WTC11 (cell line): ENCODE data around the gene CD79A. TPM values are rescaled to one million over a fixed set of nuclear protein-coding genes. Genes with fewer than 3 reads are reported as not detected.

Experiments used
- ATAC-seq: fragments of 200-7000 bp; cut with Tn5 transposase; 2 replicates; pipeline ENCODE4 v1.10.0; 2021; ENCODE audit warnings: mild to moderate bottlenecking, moderate library complexity
- CTCF ChIA-PET: fragments of 300-600 bp; sonication (Branson Sonifier 250); formaldehyde crosslinking; loops from one replicate; lab custom pipeline; 2021; ENCODE audit warnings: antibody characterized with exemption; lab: Charles Lee
- POLR2A ChIA-PET: fragments of 350-600 bp; sonication (Branson Sonifier 250); formaldehyde crosslinking; loops from one replicate; lab custom pipeline; 2021; ENCODE audit warnings: antibody characterized with exemption; lab: Charles Lee
- DNase-seq: peaks from one replicate; pipeline ENCODE4 v3.0.0; 2021; ENCODE audit warnings: low spot score
- H3K27ac Mint-ChIP-seq: 2 replicates; pipeline ENCODE4 v1.8.0; 2021; ENCODE audit warnings: mixed read lengths
- H3K27me3 Mint-ChIP-seq: 2 replicates; pipeline ENCODE4 v1.8.0; 2021; ENCODE audit warnings: low read depth, mild to moderate bottlenecking, moderate library complexity, mixed read lengths
- H3K36me3 Mint-ChIP-seq: 2 replicates; pipeline ENCODE4 v1.8.0; 2021; ENCODE audit warnings: mixed read lengths
- H3K4me1 Mint-ChIP-seq: 2 replicates; pipeline ENCODE4 v1.8.0; 2022; ENCODE audit warnings: mixed read lengths
- H3K4me3 Mint-ChIP-seq: 2 replicates; pipeline ENCODE4 v1.8.0; 2021; ENCODE audit warnings: mild to moderate bottlenecking, moderate library complexity, mixed read lengths
- H3K9me3 Mint-ChIP-seq: 2 replicates; pipeline ENCODE4 v1.8.0; 2021; ENCODE audit warnings: mixed read lengths
- ATF1 ChIP-seq: sonication (generic); formaldehyde crosslinking; IDR thresholded peaks from 2 replicates; pipeline ENCODE4 v1.8.1; 2023; ENCODE audit warnings: mild to moderate bottlenecking, moderate library complexity, missing genetic modification reagents
- ELF4 ChIP-seq: sonication (generic); formaldehyde crosslinking; IDR thresholded peaks from 2 replicates; pipeline ENCODE4 v1.8.1; 2022; ENCODE audit warnings: low read depth, mild to moderate bottlenecking, moderate library complexity, missing genetic modification reagents
- EMX1 ChIP-seq: fragments of 250-450 bp; sonication (Bioruptor Pico); IDR thresholded peaks from 2 replicates; pipeline ENCODE4 v1.8.0; 2021; ENCODE audit warnings: mild to moderate bottlenecking
- FOXK1 ChIP-seq: sonication (generic); formaldehyde crosslinking; IDR thresholded peaks from 2 replicates; pipeline ENCODE4 v1.8.0; 2022; ENCODE audit warnings: mild to moderate bottlenecking, moderate library complexity, missing genetic modification reagents
- FOXP1 ChIP-seq: sonication (generic); formaldehyde crosslinking; IDR thresholded peaks from 2 replicates; pipeline ENCODE4 v1.8.0; 2022; ENCODE audit warnings: missing genetic modification reagents, mild to moderate bottlenecking, moderate library complexity, borderline replicate concordance
- GABPB1 ChIP-seq: sonication (generic); formaldehyde crosslinking; IDR thresholded peaks from 2 replicates; pipeline ENCODE4 v1.8.1; 2023; ENCODE audit warnings: mild to moderate bottlenecking, missing genetic modification reagents
- GTF2I ChIP-seq: fragments of 250-450 bp; sonication (Bioruptor Pico); conservative IDR thresholded peaks from 2 replicates; pipeline ENCODE4 v1.4.0; 2021; ENCODE audit warnings: mild to moderate bottlenecking
- MXD4 ChIP-seq: fragments of 250-450 bp; sonication (Bioruptor Pico); IDR thresholded peaks from 2 replicates; pipeline ENCODE4 v1.8.0; 2021; ENCODE audit warnings: mild to moderate bottlenecking, moderate library complexity, borderline replicate concordance
- OVOL2 ChIP-seq: fragments of 250-450 bp; sonication (Bioruptor Pico); IDR thresholded peaks from 2 replicates; pipeline ENCODE4 v1.9.0; 2021; ENCODE audit warnings: mild to moderate bottlenecking, borderline replicate concordance
- RELA ChIP-seq: sonication (generic); formaldehyde crosslinking; IDR thresholded peaks from 2 replicates; pipeline ENCODE4 v1.8.1; 2022; ENCODE audit warnings: missing genetic modification reagents, mild to moderate bottlenecking, borderline replicate concordance
- SOX15 ChIP-seq: fragments of 250-450 bp; sonication (Bioruptor Pico); IDR thresholded peaks from 2 replicates; pipeline ENCODE4 v1.9.0; 2021; ENCODE audit warnings: mild to moderate bottlenecking
- ZBTB21 ChIP-seq: sonication (generic); formaldehyde crosslinking; IDR thresholded peaks from 2 replicates; pipeline ENCODE4 v1.8.1; 2023; ENCODE audit warnings: mild to moderate bottlenecking, missing genetic modification reagents, borderline replicate concordance
- ZNF138 ChIP-seq: sonication (generic); formaldehyde crosslinking; conservative IDR thresholded peaks from 2 replicates; pipeline ENCODE4 v1.8.1; 2022; ENCODE audit warnings: mild to moderate bottlenecking, moderate library complexity, missing genetic modification reagents
- ZNF416 ChIP-seq: fragments of 250-450 bp; sonication (Bioruptor Pico); IDR thresholded peaks from 2 replicates; pipeline ENCODE4 v1.9.0; 2021; ENCODE audit warnings: mild to moderate bottlenecking, inconsistent platforms
- total RNA-seq: library from RNA; stranded (reverse); gene quantifications from 3 replicates; pipeline ENCODE4 v1.2.3, GENCODE V29; 2021
- TF ChIP-seq, protein P1 (sequence below): sonication (generic); formaldehyde crosslinking; IDR thresholded peaks from 2 replicates; pipeline ENCODE4 v1.8.1; 2023; ENCODE audit warnings: mild to moderate bottlenecking, missing genetic modification reagents, moderate library complexity
- TF ChIP-seq, protein P2 (sequence below): sonication (generic); formaldehyde crosslinking; IDR thresholded peaks from 2 replicates; pipeline ENCODE4 v1.8.1; 2022; ENCODE audit warnings: mild to moderate bottlenecking, moderate library complexity, missing genetic modification reagents
- TF ChIP-seq, protein P3 (sequence below): sonication (generic); formaldehyde crosslinking; IDR thresholded peaks from 2 replicates; pipeline ENCODE4 v1.8.1; 2023; ENCODE audit warnings: mild to moderate bottlenecking, missing genetic modification reagents, moderate library complexity
- TF ChIP-seq, protein P4 (sequence below): fragments of 250-450 bp; sonication (Bioruptor Pico); IDR thresholded peaks from 2 replicates; pipeline ENCODE4 v2.1.2; 2022; ENCODE audit warnings: mild to moderate bottlenecking, moderate library complexity
- TF ChIP-seq, protein P5 (sequence below): sonication (generic); formaldehyde crosslinking; IDR thresholded peaks from 2 replicates; pipeline ENCODE4 v1.8.0; 2022; ENCODE audit warnings: mild to moderate bottlenecking, missing genetic modification reagents
- TF ChIP-seq, protein P6 (sequence below): sonication (generic); formaldehyde crosslinking; IDR thresholded peaks from 2 replicates; pipeline ENCODE4 v1.8.1; 2022; ENCODE audit warnings: low read depth, mild to moderate bottlenecking, moderate library complexity, missing genetic modification reagents, borderline replicate concordance
- TF ChIP-seq, protein P7 (sequence below): sonication (generic); formaldehyde crosslinking; IDR thresholded peaks from 2 replicates; pipeline ENCODE4 v1.8.0; 2022; ENCODE audit warnings: mild to moderate bottlenecking, missing genetic modification reagents
- TF ChIP-seq, protein P8 (sequence below): sonication (generic); formaldehyde crosslinking; conservative IDR thresholded peaks from 2 replicates; pipeline ENCODE4 v1.8.1; 2023; ENCODE audit warnings: mild to moderate bottlenecking, low read depth, missing genetic modification reagents, moderate library complexity

Gene CD79A
- total RNA-seq, 1 experiment from 2014 or later: 0.42 TPM

DNA sequence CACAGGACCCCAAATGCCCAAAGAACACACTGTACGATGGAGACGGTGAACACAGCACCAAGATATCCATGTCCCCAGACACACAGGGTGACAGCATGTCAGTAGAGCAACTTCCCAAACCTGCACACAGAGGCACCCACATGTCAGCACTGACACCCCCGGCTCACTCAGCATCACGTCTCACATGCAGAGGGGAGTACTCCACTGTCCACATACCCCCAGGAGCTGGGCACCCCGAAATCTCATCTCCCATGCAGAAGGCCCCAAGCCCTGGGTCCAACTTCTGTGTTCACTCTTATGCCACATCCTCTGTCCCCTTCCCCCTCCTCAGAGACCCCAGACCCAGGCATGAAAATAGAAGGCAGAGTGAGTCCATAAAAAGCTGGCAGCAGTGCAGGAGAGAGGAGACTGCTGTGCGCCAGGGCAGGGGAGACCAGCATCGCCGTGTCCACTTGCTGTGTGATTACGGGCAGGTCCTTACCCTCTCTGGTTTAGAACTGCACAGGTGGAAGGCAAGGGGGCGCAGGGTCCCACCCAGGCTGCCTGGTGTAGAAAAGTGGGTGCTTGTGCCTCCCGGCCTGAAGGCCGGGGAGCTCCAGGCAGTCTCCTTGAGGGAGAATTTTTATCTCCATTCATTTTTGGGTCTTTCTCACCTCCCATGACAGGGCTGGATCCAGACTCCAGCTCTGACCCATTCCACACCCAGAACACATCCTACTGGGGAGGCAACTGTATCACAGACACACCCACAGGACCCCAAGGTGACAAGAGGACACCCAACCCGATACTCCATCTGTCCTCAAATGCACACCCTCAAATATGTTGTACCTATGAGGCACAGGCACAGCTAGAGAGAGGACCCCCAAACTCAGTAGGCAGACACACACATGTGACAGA is 34.2 kb downstream of the CD79A start:
- DNase-seq (no peak), ATAC-seq (no peak)
- H3K36me3 Mint-ChIP-seq: no peaks in the 10 kb centered on the region
- no peak overlapping the region for H3K27ac Mint-ChIP-seq
- H3K9me3 Mint-ChIP-seq: no peaks in the 10 kb centered on the region
- H3K4me3 Mint-ChIP-seq: peak overlapping the region; percentile 68
- H3K4me1 Mint-ChIP-seq: peaks cover 9% of the 10 kb centered on the region
- H3K27me3 Mint-ChIP-seq: peaks cover 7% of the 10 kb centered on the region
- TF ChIP-seq, protein P1, sequence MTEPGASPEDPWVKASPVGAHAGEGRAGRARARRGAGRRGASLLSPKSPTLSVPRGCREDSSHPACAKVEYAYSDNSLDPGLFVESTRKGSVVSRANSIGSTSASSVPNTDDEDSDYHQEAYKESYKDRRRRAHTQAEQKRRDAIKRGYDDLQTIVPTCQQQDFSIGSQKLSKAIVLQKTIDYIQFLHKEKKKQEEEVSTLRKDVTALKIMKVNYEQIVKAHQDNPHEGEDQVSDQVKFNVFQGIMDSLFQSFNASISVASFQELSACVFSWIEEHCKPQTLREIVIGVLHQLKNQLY (CRISPR knock-in tag): no peak
- TF ChIP-seq, protein P2, sequence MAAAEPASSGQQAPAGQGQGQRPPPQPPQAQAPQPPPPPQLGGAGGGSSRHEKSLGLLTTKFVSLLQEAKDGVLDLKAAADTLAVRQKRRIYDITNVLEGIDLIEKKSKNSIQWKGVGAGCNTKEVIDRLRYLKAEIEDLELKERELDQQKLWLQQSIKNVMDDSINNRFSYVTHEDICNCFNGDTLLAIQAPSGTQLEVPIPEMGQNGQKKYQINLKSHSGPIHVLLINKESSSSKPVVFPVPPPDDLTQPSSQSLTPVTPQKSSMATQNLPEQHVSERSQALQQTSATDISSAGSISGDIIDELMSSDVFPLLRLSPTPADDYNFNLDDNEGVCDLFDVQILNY (CRISPR knock-in tag): no peak
- TF ChIP-seq FOXK1 (no peak), GABPB1 (CRISPR knock-in tag) (no peak), SOX15 (CRISPR knock-in tag) (no peak), RELA (no peak), ZBTB21 (no peak), EMX1 (CRISPR knock-in tag) (no peak), FOXP1 (CRISPR knock-in tag) (no peak), ATF1 (CRISPR knock-in tag) (no peak), ELF4 (CRISPR knock-in tag) (no peak), ZNF138 (no peak), ZNF416 (CRISPR knock-in tag) (no peak), OVOL2 (CRISPR knock-in tag) (no peak)
- TF ChIP-seq, protein P3, sequence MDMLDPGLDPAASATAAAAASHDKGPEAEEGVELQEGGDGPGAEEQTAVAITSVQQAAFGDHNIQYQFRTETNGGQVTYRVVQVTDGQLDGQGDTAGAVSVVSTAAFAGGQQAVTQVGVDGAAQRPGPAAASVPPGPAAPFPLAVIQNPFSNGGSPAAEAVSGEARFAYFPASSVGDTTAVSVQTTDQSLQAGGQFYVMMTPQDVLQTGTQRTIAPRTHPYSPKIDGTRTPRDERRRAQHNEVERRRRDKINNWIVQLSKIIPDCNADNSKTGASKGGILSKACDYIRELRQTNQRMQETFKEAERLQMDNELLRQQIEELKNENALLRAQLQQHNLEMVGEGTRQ (CRISPR knock-in tag): no peak
- TF ChIP-seq, protein P4, sequence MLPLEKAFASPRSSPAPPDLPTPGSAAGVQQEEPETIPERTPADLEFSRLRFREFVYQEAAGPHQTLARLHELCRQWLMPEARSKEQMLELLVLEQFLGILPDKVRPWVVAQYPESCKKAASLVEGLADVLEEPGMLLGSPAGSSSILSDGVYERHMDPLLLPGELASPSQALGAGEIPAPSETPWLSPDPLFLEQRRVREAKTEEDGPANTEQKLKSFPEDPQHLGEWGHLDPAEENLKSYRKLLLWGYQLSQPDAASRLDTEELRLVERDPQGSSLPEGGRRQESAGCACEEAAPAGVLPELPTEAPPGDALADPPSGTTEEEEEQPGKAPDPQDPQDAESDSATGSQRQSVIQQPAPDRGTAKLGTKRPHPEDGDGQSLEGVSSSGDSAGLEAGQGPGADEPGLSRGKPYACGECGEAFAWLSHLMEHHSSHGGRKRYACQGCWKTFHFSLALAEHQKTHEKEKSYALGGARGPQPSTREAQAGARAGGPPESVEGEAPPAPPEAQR: no peak
- CTCF ChIA-PET: interaction anchor here (0.7 to 1.9 kb wide), 4 partner anchors 20 to 38 kb away, joined by 3 to 5 read pairs (median 4); no protein-coding TSS in a partner anchor
- POLR2A ChIA-PET: no interaction called here

DNA sequence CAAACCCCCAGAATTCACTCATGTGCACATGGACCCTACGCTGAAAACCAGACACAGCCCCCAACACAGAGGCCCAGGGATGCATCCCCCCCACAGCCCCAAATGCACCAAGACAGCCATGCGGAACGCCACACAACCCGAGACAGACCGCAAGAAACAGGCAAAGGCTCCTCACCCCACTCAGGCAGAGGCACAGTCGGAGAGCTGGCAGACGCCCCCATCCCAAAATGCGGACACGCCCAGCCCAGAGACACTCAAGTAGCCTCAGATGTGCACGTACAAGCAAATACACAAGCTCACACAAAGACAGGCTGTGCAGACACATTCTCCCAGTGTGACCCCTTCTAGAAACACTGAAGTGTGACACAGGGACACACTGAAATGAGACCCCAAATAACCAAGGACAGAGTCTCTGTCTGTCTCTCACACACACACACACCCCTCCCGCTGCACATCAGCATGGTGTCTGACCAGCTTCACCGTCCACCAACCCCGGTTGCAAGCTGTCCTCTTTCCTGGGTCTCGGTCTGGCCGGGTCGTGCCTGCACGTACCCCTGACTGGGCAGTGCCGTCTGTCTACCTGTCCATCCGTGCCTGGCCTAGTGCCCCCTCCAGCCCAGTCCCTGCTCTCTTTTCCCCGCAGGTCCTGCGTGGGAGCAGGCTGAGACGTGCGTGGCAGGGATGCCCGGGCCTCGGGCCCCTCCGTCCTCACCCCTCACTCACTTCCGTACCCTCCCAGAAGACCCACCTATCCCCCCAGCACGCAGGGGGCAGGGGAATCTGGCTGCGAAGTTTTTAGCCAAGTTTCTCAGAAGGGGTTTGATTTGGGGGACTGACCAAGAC is 35.0 kb downstream of the CD79A start:
- ATAC-seq: no peak
- peaks cover 9% of the 10 kb centered on the region for H3K4me1 Mint-ChIP-seq
- no peaks in the 10 kb centered on the region for H3K36me3 Mint-ChIP-seq
- peak overlapping the region; percentile 68 for H3K4me3 Mint-ChIP-seq
- no peaks in the 10 kb centered on the region for H3K9me3 Mint-ChIP-seq
- no peak overlapping the region for H3K27ac Mint-ChIP-seq
- POLR2A ChIA-PET: no interaction called here
- DNase-seq: no peak
- CTCF ChIA-PET: interaction anchor here (0.7 to 1.9 kb wide), 7 partner anchors 19 to 39 kb away, joined by 3 to 5 read pairs (median 4); no protein-coding TSS in a partner anchor
- peaks cover 7% of the 10 kb centered on the region for H3K27me3 Mint-ChIP-seq
- TF ChIP-seq, protein P5, sequence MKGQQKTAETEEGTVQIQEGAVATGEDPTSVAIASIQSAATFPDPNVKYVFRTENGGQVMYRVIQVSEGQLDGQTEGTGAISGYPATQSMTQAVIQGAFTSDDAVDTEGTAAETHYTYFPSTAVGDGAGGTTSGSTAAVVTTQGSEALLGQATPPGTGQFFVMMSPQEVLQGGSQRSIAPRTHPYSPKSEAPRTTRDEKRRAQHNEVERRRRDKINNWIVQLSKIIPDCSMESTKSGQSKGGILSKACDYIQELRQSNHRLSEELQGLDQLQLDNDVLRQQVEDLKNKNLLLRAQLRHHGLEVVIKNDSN (CRISPR knock-in tag): no peak
- TF ChIP-seq, protein P6, sequence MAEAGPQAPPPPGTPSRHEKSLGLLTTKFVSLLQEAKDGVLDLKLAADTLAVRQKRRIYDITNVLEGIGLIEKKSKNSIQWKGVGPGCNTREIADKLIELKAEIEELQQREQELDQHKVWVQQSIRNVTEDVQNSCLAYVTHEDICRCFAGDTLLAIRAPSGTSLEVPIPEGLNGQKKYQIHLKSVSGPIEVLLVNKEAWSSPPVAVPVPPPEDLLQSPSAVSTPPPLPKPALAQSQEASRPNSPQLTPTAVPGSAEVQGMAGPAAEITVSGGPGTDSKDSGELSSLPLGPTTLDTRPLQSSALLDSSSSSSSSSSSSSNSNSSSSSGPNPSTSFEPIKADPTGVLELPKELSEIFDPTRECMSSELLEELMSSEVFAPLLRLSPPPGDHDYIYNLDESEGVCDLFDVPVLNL (CRISPR knock-in tag): no peak
- TF ChIP-seq MXD4 (CRISPR knock-in tag): no peak
- TF ChIP-seq, protein P7, sequence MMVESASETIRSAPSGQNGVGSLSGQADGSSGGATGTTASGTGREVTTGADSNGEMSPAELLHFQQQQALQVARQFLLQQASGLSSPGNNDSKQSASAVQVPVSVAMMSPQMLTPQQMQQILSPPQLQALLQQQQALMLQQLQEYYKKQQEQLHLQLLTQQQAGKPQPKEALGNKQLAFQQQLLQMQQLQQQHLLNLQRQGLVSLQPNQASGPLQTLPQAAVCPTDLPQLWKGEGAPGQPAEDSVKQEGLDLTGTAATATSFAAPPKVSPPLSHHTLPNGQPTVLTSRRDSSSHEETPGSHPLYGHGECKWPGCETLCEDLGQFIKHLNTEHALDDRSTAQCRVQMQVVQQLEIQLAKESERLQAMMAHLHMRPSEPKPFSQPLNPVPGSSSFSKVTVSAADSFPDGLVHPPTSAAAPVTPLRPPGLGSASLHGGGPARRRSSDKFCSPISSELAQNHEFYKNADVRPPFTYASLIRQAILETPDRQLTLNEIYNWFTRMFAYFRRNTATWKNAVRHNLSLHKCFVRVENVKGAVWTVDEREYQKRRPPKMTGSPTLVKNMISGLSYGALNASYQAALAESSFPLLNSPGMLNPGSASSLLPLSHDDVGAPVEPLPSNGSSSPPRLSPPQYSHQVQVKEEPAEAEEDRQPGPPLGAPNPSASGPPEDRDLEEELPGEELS (CRISPR knock-in tag): no peak
- TF ChIP-seq, protein P8, sequence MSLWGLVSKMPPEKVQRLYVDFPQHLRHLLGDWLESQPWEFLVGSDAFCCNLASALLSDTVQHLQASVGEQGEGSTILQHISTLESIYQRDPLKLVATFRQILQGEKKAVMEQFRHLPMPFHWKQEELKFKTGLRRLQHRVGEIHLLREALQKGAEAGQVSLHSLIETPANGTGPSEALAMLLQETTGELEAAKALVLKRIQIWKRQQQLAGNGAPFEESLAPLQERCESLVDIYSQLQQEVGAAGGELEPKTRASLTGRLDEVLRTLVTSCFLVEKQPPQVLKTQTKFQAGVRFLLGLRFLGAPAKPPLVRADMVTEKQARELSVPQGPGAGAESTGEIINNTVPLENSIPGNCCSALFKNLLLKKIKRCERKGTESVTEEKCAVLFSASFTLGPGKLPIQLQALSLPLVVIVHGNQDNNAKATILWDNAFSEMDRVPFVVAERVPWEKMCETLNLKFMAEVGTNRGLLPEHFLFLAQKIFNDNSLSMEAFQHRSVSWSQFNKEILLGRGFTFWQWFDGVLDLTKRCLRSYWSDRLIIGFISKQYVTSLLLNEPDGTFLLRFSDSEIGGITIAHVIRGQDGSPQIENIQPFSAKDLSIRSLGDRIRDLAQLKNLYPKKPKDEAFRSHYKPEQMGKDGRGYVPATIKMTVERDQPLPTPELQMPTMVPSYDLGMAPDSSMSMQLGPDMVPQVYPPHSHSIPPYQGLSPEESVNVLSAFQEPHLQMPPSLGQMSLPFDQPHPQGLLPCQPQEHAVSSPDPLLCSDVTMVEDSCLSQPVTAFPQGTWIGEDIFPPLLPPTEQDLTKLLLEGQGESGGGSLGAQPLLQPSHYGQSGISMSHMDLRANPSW: no peak
- no peak for TF ChIP-seq SOX15 (CRISPR knock-in tag)
- TF ChIP-seq GTF2I: no peak
